Stimulated activated CD8-positive, alpha-beta memory T cell treated with anti-CD3 and anti-CD28 coated beads, Interleukin-12 subunit alpha, Interleukin-12 subunit beta, amount 100 ng/mL, for 24 hours (primary cell): ENCODE results near the gene PTPN21.
"Not testable (repeated sequence)": the region's sequence is repeated elsewhere in the genome, so short reads cannot be mapped to it uniquely, and the experiment has no call there.

ENCODE experiments used
- DNase-seq: peaks from one replicate; pipeline ENCODE4 v3.0.0-alpha.2; 2020; ENCODE audit errors: extremely low read depth

The PTPN21 gene

DNA sequence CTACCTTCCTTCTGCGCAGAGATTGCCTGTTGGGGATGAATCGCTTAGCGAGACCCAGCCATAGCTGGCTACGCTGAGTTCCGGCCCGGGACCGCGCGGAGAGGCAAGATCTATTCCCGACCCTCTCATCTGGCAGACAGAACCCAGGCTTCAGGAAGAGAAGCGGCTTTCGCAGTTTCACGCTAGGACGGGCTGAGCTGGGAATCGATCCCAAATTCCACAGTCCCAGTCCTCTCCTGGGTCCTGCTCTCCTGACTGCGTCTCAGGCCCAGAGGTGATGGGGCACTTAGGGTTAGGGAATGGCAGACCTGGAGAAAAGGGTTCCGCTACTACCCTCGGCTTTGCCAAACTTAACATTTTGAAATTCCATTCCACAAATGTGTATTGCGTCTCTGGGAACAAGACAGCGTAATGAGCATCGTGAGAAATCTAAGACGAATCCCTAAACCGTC lies 2.8 kb downstream of the PTPN21 start:
- DNase-seq = no peak

DNA sequence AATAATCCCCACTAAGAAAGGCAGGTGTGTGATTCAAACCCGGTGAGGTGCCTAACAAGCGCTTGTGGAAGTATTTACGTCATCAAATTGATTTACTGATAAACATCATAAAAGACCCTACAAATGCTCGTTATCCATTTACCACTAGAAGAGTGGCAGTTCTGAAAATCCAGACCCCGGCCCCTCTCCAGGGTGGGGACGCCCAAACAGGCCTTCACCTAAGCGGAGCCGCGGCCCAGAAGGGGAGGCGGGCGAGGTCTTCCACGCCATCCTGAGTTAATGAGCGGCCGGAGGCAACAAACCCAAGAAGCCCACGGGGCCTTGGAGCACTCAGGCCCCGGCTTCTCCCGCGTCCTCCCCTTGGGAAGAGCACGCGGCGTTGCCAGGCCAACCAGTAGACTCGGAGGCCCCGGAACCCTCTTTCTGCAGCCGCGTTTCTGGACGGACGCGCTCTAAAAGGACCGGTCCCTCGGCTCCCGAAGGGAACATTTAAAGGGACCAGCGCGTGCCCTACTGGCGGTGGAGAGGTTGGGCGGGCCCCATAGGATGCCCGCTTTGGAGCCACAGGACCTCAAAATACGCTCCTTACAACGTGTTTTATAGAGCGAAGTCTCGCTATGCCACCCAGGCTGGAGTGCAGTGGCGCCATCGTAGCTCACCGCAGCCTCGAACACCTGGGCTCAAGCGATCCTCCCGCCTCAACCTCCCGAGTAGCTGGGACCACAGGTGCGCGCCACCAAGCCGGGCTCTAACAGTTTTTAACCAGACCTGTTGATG lies 3.5 kb downstream of the PTPN21 start:
- DNase-seq = no peak

DNA sequence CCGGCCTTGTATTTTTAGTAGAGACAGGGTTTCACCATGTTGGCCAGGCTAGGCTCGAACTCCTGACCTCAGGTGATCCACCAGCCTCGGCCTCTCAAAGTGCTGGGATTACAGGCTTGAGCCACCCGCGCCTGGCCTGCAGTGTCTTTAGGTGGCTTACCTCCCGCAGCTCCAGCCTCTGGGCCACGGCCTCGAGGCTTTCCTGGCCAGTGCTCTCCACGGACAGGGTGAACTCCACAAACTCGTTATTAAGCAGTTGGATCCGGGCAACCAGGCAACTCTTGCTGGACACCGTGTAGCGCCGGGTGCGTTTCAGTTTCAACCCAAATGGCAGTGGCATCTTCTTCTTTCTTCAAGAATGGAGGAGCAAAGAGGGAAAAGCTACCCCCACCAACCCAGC lies 4.7 kb downstream of the PTPN21 start:
- DNase-seq = no peak

DNA sequence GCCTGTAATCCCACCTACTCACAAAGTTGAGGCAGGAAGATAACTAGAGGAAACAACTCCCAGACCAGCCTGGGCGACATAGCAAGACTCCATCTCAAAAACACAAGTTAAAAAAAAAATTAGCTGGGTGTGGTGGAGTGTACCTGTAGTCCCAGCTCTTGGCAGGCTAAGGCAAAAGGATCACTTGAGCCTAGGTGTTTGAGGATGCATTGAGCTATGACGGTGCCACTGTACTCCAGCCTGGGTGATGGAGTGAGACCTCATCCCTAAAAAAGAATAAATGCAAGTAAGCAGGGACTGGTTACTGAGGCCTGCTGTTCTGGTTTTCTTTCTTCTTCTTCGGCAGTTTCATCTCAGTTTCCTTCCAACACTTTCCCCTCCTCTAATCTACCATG lies 7.4 kb downstream of the PTPN21 start:
- DNase-seq = no peak

DNA sequence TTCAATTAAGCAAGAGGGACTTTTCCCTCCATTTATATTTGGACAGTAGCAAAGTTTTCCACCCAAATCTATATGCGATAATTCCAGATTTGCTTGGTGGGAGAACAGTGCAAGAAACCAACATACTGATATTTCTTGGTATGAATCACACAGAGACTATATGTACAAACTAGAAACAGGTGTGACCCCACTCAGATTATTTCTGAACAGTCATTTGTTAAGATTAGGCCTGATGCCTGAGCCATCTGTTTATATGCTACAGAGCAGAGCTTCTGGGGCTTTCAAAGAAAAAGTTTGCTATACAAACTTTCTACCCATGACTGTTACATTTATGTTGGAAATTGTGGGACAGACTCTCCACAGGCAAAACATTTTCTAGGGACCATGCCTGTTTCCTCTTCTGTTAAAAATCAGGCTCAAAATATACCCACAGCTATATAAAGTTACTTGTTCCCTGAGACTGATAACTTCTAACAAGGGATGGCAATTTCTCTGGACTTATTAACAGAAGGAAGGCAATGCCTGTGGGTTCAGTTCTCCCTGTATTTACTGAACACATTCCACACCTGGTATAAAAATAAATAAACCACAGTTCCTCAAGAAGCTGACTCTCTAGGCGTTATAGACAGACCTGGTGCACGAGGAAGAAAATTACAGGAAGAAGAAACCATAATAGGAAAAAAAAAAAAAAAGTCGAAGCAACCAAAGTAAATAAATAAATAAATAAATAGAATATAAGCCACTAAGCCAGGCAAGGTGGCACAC lies 8.0 kb downstream of the PTPN21 start:
- no peak for DNase-seq

DNA sequence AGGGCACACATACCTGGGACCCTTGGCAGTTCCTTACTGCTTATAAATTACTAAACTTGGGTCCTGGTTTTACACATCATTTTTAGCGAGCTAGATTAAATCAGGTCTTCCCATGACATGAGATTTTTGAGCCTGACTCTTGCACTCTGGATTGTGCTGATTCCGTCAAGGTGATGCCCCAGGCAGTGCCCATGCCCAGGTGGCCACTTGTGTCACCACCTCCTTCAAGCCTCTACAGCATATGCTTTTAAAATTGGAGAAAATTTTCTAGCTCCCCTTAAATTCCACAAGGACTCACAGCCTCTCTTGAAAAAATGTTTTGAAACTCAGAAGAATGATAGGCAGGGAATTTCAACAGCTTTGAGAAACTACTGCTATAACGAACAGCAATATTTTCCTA lies 9.6 kb downstream of the PTPN21 start:
- DNase-seq = no peak

DNA sequence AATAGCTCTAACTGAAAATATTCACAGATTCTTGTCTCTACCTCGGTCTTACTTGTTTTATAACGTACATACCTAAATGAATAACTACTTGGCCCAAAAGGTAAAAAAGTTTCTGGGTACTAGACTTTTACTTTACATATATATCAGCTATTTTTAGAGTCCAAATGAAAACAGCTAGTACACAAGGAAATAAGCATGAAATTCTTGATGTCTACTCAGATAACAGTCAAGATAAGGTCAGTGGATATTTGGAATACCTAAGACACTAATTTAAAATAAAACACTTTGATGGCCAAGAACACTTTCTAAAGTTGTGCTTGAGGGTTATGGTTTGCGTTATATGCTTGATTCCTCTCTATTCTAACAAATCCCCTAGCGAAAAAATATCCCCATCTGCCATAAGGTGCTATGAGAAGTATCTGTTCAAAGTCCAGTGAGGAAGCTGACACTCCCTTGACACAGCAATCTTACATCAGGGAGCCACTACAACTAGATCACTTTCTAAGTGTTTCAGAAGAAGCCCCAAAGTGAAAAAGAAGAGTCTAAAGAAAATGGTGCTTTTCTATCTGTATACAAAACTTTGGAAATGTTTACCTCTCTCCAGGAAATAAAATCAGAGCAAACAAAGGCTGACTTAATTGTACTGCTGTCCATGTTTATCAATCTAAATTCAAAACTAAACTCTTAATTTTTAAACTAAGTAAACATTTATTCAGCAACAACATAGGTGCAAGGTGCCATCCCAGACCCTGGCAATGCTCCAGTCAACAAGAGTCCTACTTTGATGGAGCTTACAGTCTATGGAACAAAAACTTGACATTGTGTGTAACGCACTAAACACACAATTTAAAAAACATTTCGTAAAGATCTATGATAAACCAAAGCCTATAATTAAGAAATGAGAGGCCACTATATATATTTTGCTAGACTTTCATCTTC lies 11.7 kb downstream of the PTPN21 start:
- DNase-seq = no peak

DNA sequence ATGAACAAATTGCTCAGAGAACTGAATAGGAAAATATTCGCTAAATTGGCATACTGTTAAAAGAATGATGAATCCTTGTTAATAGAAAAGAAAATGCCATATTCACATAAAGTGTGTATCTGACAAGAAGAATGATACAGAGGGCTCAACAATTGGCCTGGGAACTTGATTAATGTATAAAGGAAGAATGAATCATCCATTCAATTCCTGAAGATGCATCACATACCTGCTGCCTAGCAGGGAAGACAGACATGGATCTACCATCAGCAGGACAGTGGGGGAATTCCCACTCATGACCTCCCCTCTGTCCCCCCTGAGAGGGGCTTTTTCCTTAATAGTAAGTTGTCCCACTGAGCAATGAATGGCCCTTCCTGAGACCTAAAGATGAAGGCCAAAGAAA lies 13.5 kb downstream of the PTPN21 start:
- DNase-seq = no peak

DNA sequence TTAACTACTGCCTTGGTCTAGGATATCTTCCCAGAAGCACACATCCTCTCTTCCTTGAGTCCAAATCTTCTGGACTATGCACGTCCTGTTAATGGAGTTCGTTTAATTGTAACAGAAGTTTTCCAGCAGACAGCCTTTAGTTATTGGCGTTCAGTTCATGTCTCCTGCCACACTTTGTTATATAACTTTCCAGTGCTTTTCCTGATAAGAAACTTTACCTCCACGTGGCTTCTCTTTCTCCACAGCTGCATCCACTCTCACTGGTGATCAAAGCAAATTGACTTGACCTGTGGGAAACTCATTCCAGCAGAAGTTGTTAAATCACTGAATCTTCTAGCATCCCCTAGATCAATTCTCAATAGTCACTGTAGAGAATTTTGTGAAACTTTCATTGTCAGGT lies 19.0 kb downstream of the PTPN21 start:
- DNase-seq = no peak

DNA sequence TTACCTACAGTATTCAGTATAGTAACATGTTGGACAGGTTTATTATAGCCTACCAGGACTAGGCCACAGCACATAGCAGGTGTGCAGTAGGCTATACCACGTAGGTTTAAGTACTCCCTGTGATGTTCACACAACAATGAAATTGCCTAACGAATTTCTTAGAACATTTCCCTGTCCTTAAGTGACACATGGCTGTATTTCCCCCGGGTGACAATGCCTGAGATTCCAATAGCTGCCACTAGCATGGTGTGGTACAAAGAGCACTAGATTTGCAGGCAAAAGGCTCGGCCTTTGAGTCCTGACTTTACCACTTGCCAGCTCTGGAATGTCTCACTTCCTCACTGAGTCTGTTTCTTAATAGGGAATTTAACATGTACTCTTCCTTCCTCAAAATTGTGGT lies 19.7 kb downstream of the PTPN21 start:
- no peak for DNase-seq

DNA sequence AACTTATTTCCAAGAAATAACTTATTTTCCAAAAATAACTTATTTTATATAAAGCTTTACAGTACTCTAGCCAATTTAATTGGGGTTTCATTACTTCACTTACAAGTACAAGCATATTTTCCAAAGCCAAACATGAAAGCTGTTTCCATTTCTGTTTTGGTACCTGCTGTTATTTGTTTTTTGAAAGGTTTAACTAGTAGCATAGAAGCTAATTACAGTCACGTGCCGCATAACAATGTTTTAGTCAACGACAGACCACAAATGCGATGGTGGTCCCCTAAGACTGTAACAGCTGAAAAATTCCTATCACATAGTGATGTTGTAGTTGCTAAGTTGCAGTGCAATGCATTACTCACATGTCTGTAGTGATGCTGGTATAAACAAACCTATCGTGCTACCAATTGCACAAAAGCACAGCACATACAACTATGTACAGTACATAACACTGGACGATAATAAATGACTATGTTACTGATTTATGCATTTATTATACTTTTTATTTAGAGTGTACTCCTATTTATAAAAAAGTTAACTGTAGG lies 21.7 kb downstream of the PTPN21 start:
- DNase-seq = no peak

DNA sequence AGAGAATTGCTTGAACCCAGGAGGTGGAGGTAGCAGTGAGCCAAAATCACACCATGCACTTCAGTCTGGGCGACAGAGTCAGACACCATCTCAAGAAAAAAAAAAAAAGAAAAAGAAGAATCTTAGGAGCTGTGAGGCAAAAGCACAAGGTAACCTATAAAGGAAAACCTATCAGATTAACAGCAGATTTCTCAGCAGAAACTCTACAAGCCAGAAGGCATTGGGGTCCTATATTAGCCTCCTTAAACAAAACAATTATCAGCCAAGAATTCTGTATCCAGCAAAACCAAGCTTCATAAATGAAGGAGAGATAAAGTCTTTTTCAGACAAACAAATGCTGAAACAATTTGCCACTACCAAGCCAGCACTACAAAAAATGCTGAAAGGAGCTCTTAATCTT lies 24.9 kb downstream of the PTPN21 start:
- DNase-seq = not testable (repeated sequence)

DNA sequence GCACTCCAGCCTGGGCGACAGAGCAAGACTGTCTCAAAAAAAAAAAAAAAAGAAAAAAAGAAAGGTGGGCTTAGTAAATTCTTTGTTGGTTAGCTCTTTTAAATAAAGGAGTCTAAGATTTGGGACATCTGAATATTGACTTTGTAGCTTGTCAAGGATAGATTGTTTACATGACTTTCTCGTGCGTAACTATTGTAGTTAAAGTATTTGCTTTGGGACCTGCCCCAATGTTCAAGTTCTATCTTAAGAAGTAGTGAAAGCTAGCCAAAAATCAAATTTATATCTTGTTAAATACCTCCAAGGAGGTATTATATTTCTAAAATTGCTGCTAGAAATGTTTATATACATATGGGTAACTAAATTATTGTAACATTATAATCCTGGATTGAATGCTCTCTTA lies 32.4 kb downstream of the PTPN21 start:
- no peak for DNase-seq

DNA sequence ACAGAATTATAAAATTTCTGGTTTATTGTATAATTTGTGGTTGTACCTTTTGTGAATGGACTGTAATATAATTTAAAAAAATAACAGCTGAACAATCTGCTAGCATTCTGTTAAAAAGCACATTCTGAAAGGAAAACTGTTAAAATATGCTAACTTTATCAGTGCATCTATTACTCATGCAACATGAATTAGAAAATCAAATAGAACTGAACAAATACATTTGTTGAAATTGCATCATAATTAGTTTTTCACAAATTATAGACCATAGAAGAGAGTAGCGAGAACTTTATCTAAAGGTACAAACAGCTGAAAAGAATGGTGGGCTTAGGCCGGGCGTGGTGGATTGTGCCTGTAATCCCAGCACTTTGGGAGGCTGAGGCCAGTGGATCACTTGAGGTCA lies 33.0 kb downstream of the PTPN21 start:
- DNase-seq = no peak

DNA sequence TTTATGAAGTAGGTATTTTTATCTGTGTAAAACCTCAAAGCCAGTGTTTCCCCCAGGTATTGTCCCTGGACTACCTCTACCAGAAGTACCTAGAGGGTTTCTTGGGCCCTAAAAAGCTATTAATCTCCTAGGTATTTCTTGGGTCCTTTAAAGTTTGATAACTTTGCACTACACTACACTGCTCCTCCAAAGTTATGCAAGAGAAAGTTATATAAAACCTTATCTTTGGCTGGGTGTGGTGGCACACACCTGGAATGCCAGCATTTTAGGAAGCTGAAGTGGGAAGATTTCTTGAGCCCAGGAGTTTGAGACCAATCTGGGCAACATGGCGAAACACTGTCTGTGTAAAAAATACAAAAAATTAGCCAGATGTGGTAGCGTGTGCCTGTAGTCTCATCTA lies 34.9 kb downstream of the PTPN21 start:
- DNase-seq = no peak

DNA sequence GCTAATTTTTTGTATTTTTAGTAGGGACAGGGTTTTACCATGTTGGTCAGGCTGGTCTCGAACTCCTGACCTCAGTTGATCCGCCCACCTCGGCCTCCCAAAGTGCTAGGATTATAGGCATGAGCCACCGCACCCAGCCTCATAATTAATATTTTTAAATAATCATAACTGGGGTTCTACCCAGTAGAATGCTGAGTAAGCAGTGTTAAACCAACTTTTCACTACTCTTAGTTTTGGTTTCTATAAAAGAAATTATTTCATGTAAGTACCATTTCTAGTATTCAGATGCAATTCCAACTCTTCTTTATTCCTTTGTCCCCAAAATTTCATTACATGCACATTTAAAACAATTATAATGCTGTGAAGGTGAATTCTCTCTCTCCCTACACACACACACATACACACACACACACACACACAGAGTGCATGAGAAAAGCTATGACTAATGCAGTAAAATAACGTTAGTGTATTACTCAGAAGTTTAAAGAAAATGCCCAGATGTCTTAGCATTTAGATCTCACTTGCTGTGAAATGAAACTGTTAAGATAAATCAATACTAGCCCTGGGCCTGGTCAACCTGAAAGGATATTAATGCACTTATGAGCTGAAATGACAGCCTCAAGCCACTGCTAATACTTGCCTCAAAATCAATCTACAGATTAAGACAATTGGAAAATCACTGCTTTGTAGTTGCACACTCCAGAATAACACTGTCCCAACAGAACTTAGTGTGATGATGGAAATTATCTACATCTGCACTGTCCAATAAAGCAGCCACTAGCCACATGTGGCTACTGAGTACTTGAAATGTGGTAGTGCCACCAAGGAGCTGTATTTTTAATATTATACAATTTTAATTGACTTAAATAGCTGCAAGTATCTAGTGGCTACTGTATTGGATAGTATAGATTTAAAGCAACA lies 36.0 kb downstream of the PTPN21 start:
- DNase-seq = no peak

DNA sequence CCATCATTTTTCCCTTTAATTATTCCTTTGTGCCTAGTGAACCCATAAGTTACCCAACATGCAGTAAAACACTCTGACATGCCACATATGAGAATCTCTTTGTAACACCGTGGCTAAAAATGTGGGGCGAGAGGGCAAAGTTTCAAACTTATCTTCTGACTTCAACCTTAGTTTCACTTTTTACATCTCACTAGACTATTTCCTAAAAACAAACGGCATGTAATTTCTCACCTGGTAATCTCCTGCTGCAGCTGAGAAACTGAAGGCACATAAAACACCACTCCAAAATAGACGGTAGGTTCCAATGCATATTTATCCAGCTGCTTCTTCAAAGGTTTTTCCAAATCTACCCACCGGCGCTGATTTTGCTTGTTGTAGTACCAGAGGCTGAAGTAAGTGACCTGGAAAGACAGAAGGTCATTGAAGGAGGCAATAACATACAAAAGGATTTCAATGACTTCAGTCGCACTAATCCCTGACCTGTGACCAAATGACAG lies 37.9 kb downstream of the PTPN21 start:
- DNase-seq = no peak

DNA sequence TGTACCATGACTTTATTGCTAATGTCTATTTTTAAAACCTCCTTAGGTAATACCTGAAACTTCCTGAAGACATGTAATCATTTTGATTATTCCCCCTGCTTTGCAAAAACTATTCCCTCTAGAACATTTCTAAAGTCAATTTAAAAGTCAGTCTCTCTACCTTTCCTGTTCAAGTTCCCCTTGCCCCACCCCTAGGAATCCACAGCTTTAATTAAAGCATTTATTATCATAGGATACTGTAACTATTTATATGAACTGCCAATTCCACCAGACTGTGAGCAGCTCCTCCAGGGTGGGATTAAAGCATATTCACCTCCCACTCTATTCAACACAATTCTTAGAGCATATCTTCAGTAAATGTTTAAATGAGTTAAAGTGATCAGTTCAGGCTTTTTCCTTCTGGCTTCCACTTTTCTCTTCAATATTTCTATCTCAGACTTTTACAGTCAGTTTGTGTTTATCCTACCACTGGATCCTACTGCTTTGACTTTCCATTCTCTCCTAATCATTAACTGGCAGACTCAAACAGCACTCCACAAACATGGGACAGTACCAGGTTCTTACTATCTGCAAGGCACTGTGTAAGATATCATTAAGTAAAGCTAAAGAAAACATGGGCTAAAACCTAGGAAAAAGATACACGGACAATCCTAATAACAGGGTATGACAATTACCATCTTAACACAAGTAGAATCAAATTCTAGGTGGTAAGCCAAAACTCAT lies 39.1 kb downstream of the PTPN21 start:
- DNase-seq = no peak

DNA sequence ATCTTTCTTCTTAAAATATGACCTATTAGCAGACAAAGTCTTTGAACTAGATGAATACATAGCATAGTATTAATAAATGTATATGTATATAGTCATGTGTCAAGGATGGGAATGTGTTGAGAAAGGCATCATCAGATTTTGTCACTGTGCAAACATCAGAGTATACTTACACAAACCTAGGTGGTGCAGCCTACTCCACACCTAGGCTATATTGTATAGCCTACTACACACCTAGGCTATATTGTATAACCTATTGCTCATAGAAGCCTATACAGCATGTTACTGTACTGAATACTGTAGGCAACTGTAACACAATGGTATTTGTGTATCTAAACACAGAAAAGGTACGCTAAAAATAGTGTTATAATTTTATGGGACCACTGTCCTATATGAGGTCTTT lies 47.6 kb downstream of the PTPN21 start:
- DNase-seq = no peak

DNA sequence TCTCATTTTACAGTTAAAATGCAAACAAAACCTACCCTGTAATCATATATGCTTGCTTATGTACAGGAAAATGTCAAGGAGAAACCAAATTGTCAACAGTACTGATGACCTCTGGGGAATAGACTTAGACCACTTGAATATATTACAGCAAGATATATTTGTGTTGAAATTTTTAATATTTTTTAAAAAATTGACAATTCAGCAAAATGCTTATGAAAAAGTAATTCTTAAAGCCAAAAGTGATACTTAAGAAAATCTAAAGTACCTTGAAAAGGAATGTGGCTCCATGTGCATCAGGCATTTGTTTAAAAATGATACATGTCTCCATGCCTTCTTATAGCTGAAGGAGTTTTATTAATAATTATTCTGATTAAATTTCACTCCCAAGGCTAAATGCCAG lies 49.2 kb downstream of the PTPN21 start:
- DNase-seq = no peak
